Stimulated activated CD8-positive, alpha-beta memory T cell treated with anti-CD3 and anti-CD28 coated beads, Interleukin-15, amount 100 ng/mL, for 1 hour (primary cell): ENCODE data around the gene LEMD2.
"Not testable (repeated sequence)": the region's sequence is repeated elsewhere in the genome, so short reads cannot be mapped to it uniquely, and the experiment has no call there.

ENCODE experiments used
- DNase-seq: peaks from one replicate; pipeline ENCODE4 v3.0.0-alpha.2; 2020; ENCODE audit warnings: low read depth

The LEMD2 gene

GRCh38 chr6:33788694-33789549, at the start of gene LEMD2:
TSS of gene LEMD2 (minus strand) at chr6:33789130. CDS start at chr6:33789116, 14 bp downstream.
- peak; percentile 88 for DNase-seq

GRCh38 chr6:33837971-33838665, 49.2 kb upstream of the LEMD2 start:
- no peak for DNase-seq

- no peak for DNase-seq
Measured at GRCh38 chr6:33836806-33837469, 48.0 kb upstream of the LEMD2 start.

GRCh38 chr6:33834401-33835392, 45.8 kb upstream of the LEMD2 start:
- DNase-seq, result no peak

GRCh38 chr6:33833599-33833998, 44.7 kb upstream of the LEMD2 start:
- no peak for DNase-seq

- DNase-seq, result not testable (repeated sequence)
Measured at GRCh38 chr6:33832831-33833230, 43.9 kb upstream of the LEMD2 start.

GRCh38 chr6:33831725-33832124, 42.8 kb upstream of the LEMD2 start:
- DNase-seq, result not testable (repeated sequence)

- DNase-seq, result no peak
Measured at GRCh38 chr6:33830635-33831240, 41.8 kb upstream of the LEMD2 start.

- no peak for DNase-seq
Measured at GRCh38 chr6:33828764-33829731, 40.1 kb upstream of the LEMD2 start.

- DNase-seq, result no peak
Measured at GRCh38 chr6:33828452-33828763, 39.5 kb upstream of the LEMD2 start.

GRCh38 chr6:33827546-33828451, 38.9 kb upstream of the LEMD2 start:
- no peak for DNase-seq

- no peak for DNase-seq
Measured at GRCh38 chr6:33826537-33826936, 37.6 kb upstream of the LEMD2 start.

- no peak for DNase-seq
Measured at GRCh38 chr6:33824461-33825154, 35.7 kb upstream of the LEMD2 start.

GRCh38 chr6:33823806-33824205, 34.9 kb upstream of the LEMD2 start:
- no peak for DNase-seq

GRCh38 chr6:33822575-33823395, 33.9 kb upstream of the LEMD2 start:
- no peak for DNase-seq

- DNase-seq, result no peak
Measured at GRCh38 chr6:33820784-33821520, 32.0 kb upstream of the LEMD2 start.

GRCh38 chr6:33820243-33820642, 31.3 kb upstream of the LEMD2 start:
- DNase-seq, result no peak
